Osteoblast (primary cell): ENCODE data around the gene CDA. TPM values are rescaled to one million over a fixed set of nuclear protein-coding genes. Genes with fewer than 3 reads are reported as not detected.

Experiments
- DNase-seq: peaks from one replicate; pipeline ENCODE4 v3.0.0; 2011; ENCODE audit warnings: low spot score, mixed read lengths; ENCODE audit not compliant: insufficient read length; ENCODE audit errors: missing footprints
- H2AFZ ChIP-seq: 2 replicates; pipeline ENCODE4 v1.6.0; 2011; ENCODE audit warnings: mild to moderate bottlenecking, low read length
- H3K27ac ChIP-seq: 2 replicates; pipeline ENCODE4 v1.5.1; 2011; ENCODE audit warnings: mild to moderate bottlenecking, low read depth, low read length, moderate library complexity
- H3K27me3 ChIP-seq: 2 replicates; pipeline ENCODE4 v1.6.0; 2012; ENCODE audit warnings: mild to moderate bottlenecking, control low read depth, inconsistent platforms, low read length, moderate library complexity; ENCODE audit not compliant: insufficient read depth
- H3K36me3 ChIP-seq: 2 replicates; pipeline ENCODE4 v1.5.1; 2011; ENCODE audit warnings: mild to moderate bottlenecking, low read length, control low read depth, moderate library complexity; ENCODE audit not compliant: insufficient read depth
- H3K4me1 ChIP-seq: 2 replicates; pipeline ENCODE4 v1.5.1; 2011; ENCODE audit warnings: mild to moderate bottlenecking, low read length, control low read depth, moderate library complexity; ENCODE audit not compliant: insufficient read depth
- H3K4me2 ChIP-seq: 2 replicates; pipeline ENCODE4 v1.6.0; 2011; ENCODE audit warnings: mild to moderate bottlenecking, low read length; ENCODE audit not compliant: insufficient read depth
- H3K4me3 ChIP-seq: fragments of 200-600 bp; sonication (generic); 3 replicates; pipeline ENCODE4 v1.5.1; 2012; ENCODE audit warnings: mild to moderate bottlenecking, low read length, inconsistent platforms; ENCODE audit not compliant: insufficient read depth
- H3K79me2 ChIP-seq: 2 replicates; pipeline ENCODE4 v1.6.0; 2012; ENCODE audit warnings: mild to moderate bottlenecking, low read length, control low read depth, inconsistent platforms; ENCODE audit not compliant: insufficient read depth
- H3K9me3 ChIP-seq: 2 replicates; pipeline ENCODE4 v1.5.1; 2011; ENCODE audit warnings: low read depth, low read length, control low read depth
- H4K20me1 ChIP-seq: 2 replicates; pipeline ENCODE4 v1.6.0; 2012; ENCODE audit warnings: mild to moderate bottlenecking, low read length, control low read depth; ENCODE audit not compliant: insufficient read depth
- CTCF ChIP-seq: IDR thresholded peaks from 2 replicates; pipeline ENCODE4 v1.5.1; 2011; ENCODE audit warnings: mild to moderate bottlenecking, low read depth, low read length, moderate library complexity; ENCODE audit errors: extremely low read depth
- total RNA-seq: library from RNA; depleted of rRNA; stranded (reverse); fragments of >200 nt; gene quantifications from 2 replicates; pipeline ENCODE4 v1.2.3, GENCODE V29; 2012

Gene CDA
- total RNA-seq, 1 donor: 1.1 TPM

GRCh38 chr1:20578062-20578461, 10.8 kb upstream of the CDA start:
- H4K20me1 ChIP-seq: no peaks in the 10 kb centered on the region
- no peak overlapping the region for H3K27ac ChIP-seq
- H3K4me2 ChIP-seq: no peak overlapping the region
- peak; percentile 13 for DNase-seq
- H3K4me1 ChIP-seq: peaks cover 21% of the 10 kb centered on the region
- no peak overlapping the region for H3K4me3 ChIP-seq
- H3K79me2 ChIP-seq: no peaks in the 10 kb centered on the region
- H3K27me3 ChIP-seq: peaks cover 7% of the 10 kb centered on the region
- no peaks in the 10 kb centered on the region for H3K9me3 ChIP-seq
- no peak for TF ChIP-seq CTCF
- no peak overlapping the region for H2AFZ ChIP-seq
- H3K36me3 ChIP-seq: no peaks in the 10 kb centered on the region

DNA sequence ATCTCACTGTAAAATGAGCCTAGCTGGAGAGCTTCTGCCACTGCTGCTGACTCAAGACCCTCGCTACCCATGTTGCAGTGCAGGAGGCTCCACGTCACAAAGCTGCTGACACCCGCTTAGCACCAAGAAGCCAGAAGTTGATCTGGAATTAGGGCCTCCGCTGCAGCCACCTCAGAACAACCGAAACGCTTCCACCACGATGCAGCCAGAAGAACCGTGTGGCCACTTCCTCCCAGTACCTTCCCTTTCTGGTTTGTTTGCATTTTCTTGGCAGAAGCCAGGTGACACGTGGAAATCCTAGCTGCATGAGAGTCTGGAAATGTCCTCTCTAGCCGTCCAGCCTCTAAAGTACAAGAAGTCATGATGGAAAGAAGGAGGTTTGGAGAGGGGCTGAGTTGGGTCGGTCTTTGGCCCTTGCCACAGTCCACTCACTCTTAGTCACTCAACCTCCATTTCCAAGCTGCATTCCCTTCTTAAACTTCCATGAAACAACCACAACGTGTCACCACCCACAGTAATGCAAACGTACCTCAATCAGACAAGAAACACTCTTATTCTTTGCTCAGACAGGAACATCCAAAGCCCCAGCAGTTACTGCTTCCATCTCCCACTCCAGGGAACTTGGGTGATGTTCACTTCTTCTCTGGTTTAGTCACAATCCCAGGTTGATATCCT, 10.0 kb upstream of the CDA start:
- H3K27ac ChIP-seq: no peak overlapping the region
- DNase-seq: peak; percentile 93
- no peak overlapping the region for H3K4me2 ChIP-seq
- peaks cover 3% of the 10 kb centered on the region for H3K27me3 ChIP-seq
- no peaks in the 10 kb centered on the region for H3K36me3 ChIP-seq
- peak overlapping the region; percentile 92 for H2AFZ ChIP-seq
- no peak overlapping the region for H3K4me3 ChIP-seq
- no peaks in the 10 kb centered on the region for H3K9me3 ChIP-seq
- H3K79me2 ChIP-seq: no peaks in the 10 kb centered on the region
- TF ChIP-seq CTCF: no peak
- no peaks in the 10 kb centered on the region for H4K20me1 ChIP-seq
- H3K4me1 ChIP-seq: peaks cover 21% of the 10 kb centered on the region

DNA sequence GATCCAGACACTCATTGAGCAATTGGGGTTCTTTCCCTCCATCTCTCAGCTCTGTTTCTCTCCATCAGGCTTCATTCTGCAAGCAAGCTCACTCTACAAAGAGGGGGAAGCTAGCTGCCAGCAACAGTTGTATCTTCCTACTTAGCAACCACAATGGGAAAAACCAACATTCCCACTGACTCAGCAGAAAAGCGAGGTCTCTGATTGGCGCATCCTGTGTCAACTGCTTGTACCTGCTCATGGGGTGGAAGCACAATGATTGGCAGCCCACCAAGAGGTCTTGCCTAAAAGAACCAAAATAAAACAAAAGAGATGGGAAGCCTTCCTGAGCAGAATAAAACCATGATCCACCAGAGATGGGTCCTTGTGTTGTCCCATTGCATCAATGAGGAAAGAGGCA, 4.0 kb upstream of the CDA start:
- Histone ChIP-seq H3K79me2 (no peaks in the 10 kb centered on the region), H4K20me1 (no peaks in the 10 kb centered on the region), H2AFZ (no peak overlapping the region), H3K27ac (no peak overlapping the region), H3K4me3 (no peak overlapping the region), H3K27me3 (no peaks in the 10 kb centered on the region), H3K4me2 (no peak overlapping the region), H3K4me1 (peaks cover 20% of the 10 kb centered on the region), H3K36me3 (no peaks in the 10 kb centered on the region), H3K9me3 (no peaks in the 10 kb centered on the region)
- DNase-seq: peak; percentile 35
- TF ChIP-seq CTCF: no peak

GRCh38 chr1:20586953-20587660, 1.8 kb upstream of the CDA start:
- DNase-seq: peak; percentile 68
- H3K27ac ChIP-seq: no peak overlapping the region
- no peaks in the 10 kb centered on the region for H3K36me3 ChIP-seq
- H3K79me2 ChIP-seq: no peaks in the 10 kb centered on the region
- H4K20me1 ChIP-seq: no peaks in the 10 kb centered on the region
- H3K4me1 ChIP-seq: peaks cover 29% of the 10 kb centered on the region
- no peak for TF ChIP-seq CTCF
- no peak overlapping the region for H3K4me2 ChIP-seq
- H2AFZ ChIP-seq: no peak overlapping the region
- H3K9me3 ChIP-seq: no peaks in the 10 kb centered on the region
- H3K4me3 ChIP-seq: no peak overlapping the region
- H3K27me3 ChIP-seq: no peaks in the 10 kb centered on the region
